22Rv1 (cell line): Measurements from ENCODE around the gene C6orf89.

ENCODE experiments used
- H3K27ac ChIP-seq: fragments of 450-650 bp; 2 replicates; pipeline ENCODE4 v1.5.1; 2017
- ZFX ChIP-seq: fragments of 450-650 bp; IDR thresholded peaks from 2 replicates; pipeline ENCODE4 v1.6.1; 2017; ENCODE audit warnings: antibody characterized with exemption, borderline replicate concordance
- TF ChIP-seq, protein P1 (sequence below): fragments of 450-650 bp; IDR thresholded peaks from 2 replicates; pipeline ENCODE4 v1.5.1; 2017; ENCODE audit warnings: mild to moderate bottlenecking

The C6orf89 gene, protein sequence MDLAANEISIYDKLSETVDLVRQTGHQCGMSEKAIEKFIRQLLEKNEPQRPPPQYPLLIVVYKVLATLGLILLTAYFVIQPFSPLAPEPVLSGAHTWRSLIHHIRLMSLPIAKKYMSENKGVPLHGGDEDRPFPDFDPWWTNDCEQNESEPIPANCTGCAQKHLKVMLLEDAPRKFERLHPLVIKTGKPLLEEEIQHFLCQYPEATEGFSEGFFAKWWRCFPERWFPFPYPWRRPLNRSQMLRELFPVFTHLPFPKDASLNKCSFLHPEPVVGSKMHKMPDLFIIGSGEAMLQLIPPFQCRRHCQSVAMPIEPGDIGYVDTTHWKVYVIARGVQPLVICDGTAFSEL

GRCh38 chr6:36885461-36886401 is at the start of gene C6orf89:
TSS of gene C6orf89 (plus strand) at chr6:36885952. CDS start at chr6:36899445, 13,493 bp downstream.
- no peak for TF ChIP-seq ZFX
- TF ChIP-seq, protein P1, sequence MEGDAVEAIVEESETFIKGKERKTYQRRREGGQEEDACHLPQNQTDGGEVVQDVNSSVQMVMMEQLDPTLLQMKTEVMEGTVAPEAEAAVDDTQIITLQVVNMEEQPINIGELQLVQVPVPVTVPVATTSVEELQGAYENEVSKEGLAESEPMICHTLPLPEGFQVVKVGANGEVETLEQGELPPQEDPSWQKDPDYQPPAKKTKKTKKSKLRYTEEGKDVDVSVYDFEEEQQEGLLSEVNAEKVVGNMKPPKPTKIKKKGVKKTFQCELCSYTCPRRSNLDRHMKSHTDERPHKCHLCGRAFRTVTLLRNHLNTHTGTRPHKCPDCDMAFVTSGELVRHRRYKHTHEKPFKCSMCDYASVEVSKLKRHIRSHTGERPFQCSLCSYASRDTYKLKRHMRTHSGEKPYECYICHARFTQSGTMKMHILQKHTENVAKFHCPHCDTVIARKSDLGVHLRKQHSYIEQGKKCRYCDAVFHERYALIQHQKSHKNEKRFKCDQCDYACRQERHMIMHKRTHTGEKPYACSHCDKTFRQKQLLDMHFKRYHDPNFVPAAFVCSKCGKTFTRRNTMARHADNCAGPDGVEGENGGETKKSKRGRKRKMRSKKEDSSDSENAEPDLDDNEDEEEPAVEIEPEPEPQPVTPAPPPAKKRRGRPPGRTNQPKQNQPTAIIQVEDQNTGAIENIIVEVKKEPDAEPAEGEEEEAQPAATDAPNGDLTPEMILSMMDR = peak; percentile 88
- H3K27ac ChIP-seq = peak within 1 kb of the TSS; percentile 67

DNA sequence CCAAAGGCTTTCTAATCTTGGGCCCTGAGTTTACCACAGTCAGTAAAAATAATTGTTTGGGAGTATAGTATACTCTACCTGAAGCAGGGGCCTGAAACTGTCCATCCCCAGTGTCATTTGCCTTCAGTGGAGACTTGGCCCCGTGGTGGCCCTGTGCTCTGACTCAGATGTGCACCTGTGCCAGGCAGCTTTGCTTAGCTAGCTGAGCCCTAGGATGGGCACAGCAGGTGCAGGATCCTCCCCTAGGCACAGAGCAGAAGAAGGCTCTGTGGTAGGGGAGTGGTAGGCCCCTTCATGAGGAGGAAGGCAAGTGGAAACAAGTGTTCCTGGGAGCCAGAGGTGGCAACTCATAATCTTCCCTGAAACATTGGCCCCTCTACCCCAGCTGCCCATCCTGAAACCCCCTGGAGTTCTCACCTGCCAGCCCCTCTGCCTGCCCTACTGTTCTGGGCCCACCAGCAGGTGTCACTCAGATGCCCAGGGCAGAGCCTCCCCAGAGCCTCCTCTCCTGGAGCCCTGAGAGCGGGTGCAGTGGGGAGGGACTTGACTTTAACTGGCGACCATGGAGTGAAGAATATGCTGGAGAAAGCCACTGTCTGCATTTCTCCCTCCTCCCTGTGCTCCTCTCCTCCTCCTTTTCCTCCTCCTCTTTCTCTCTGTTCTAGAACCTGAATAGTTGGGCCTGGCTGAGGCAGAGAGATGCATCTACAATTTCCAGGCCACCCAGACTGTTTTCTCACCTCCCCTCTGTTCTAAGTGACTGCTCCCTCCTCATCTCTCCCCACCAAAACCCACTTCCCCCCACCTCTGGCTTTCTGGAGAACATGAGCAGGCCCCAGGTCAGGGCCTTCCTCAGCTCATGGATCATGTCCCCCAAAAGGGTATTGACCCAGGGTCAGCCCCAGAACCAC is 49.4 kb upstream of the C6orf89 start:
- TF ChIP-seq, protein P1 = no peak
- TF ChIP-seq ZFX = no peak

GRCh38 chr6:36837022-36837339 is 48.8 kb upstream of the C6orf89 start:
- TF ChIP-seq, protein P1 = no peak
- no peak for TF ChIP-seq ZFX
- no peak overlapping the region for H3K27ac ChIP-seq

More for the DNA sequence above, 49.4 kb upstream of the C6orf89 start:
- no peak overlapping the region for H3K27ac ChIP-seq

GRCh38 chr6:36837686-36838085 is 48.1 kb upstream of the C6orf89 start:
- H3K27ac ChIP-seq = no peak overlapping the region
- TF ChIP-seq ZFX = no peak
- TF ChIP-seq, protein P1 = no peak

GRCh38 chr6:36838896-36839748 is 46.6 kb upstream of the C6orf89 start, which contains the start of gene CPNE5:
TSS of gene CPNE5 (minus strand) at chr6:36839444. CDS start at chr6:36839377, 67 bp downstream.
- H3K27ac ChIP-seq = no peak within 1 kb of the TSS
- TF ChIP-seq, protein P1 = no peak
